ENCODE measurements around the gene ATG2A. TPM values are rescaled to one million over a fixed set of nuclear protein-coding genes. Genes with fewer than 3 reads are reported as not detected.

ATG2A gene
- total and polyA plus RNA-seq, 12 donors, result 3.6 to 43.5 (median 33.1) TPM

DNA sequence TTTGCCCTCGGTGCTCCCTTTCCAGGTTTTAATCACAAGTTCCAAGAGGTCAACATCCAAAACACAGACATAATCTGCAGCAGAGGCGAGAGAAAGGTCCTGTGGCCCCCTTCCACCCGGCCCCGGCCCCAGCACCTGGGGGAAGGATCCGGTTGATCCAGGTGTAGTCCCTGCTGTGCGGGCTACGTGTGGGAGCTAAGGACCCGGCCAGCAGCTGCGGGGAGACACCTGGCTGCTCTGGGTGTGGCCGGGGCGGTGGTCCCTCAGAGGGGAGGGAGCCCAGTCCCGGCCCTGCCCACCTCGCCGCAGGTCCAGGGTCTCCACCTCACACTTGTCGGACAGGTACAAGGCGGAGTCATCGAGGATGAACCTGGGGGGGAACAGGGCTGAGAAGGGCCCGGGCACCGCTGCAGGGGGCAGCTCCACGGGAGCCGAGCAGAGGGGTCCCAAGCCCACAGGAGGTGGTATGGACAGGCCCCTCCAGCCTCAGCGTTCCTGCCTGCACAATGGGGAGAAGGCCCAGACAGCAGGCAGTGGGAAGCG, 13.6 kb downstream of the ATG2A start:
- Histone ChIP-seq H3K4me1 (replicated peaks in 1 of 2) (no peaks in the 10 kb centered on the region), H3K4me3 (no peak overlapping the region), H3K36me3 (replicated peaks in 1 of 2) (peaks cover 0 to 85% of the 10 kb centered on the region in 2 donors), H3K9me3 (replicated peaks in 1 of 3) (no peaks in the 10 kb centered on the region), H3K27me3 (no peaks in the 10 kb centered on the region), H3K27ac (no peak overlapping the region)
- intact Hi-C loops (cut with DNase I), result no loop called here
- no peak for TF ChIP-seq POLR2A (IDR thresholded peaks at IDR 0.05)
- TF ChIP-seq, protein P1, sequence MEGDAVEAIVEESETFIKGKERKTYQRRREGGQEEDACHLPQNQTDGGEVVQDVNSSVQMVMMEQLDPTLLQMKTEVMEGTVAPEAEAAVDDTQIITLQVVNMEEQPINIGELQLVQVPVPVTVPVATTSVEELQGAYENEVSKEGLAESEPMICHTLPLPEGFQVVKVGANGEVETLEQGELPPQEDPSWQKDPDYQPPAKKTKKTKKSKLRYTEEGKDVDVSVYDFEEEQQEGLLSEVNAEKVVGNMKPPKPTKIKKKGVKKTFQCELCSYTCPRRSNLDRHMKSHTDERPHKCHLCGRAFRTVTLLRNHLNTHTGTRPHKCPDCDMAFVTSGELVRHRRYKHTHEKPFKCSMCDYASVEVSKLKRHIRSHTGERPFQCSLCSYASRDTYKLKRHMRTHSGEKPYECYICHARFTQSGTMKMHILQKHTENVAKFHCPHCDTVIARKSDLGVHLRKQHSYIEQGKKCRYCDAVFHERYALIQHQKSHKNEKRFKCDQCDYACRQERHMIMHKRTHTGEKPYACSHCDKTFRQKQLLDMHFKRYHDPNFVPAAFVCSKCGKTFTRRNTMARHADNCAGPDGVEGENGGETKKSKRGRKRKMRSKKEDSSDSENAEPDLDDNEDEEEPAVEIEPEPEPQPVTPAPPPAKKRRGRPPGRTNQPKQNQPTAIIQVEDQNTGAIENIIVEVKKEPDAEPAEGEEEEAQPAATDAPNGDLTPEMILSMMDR (IDR thresholded peaks at IDR 0.05), result no peak
- DNase-seq, result no peak
- WGBS, 4 donors, result 93 to 96% (median 95%) methylated on average over 9 to 23 of the region's 23 CpGs

DNA sequence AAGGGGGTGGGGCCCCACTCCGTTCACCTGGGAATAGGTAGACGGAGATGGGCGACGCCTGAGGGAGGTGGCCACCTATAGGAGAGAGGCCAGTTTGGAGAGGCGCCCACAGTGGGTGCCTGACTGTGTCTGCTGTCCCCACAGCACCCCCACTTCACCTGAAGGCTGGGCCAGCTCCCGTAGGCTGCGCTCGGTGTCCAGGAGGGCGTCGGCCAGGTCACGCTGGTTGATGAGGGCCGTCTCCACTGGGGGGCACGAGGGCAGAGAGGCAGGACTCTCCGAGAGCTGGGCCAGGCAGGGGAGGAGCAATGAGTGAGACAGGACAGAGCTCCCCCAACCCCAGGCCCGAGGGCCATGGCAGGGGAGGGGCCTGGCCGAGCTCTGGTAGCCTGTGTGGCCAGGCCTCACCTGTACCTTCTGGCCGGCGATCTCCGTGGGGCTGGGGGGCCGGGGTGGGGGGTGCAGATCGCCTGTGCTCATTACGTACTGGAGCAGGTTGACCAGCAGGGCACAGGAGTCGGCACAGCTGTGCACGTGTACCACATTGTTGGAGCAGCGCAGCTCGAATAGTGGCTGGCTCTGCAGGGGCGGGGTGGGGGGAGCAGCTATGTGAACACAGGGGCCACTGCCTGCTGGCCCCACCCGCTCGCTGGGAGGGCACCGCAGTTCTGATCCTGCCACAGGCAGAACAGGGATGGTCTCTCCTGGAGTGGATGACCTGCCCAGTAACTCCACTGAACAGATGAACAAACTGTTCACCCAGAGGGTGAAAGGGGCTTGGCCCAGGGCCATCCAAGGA, 14.7 kb downstream of the ATG2A start:
- Histone ChIP-seq H3K27ac (no peak overlapping the region), H3K4me1 (replicated peaks in 1 of 2) (no peaks in the 10 kb centered on the region), H3K36me3 (replicated peaks in 1 of 2) (peaks cover 0 to 85% of the 10 kb centered on the region in 2 donors), H3K4me3 (no peak overlapping the region), H3K9me3 (replicated peaks in 1 of 3) (no peaks in the 10 kb centered on the region), H3K27me3 (no peaks in the 10 kb centered on the region)
- TF ChIP-seq POLR2A (IDR thresholded peaks at IDR 0.05), result no peak
- TF ChIP-seq, protein P1 (IDR thresholded peaks at IDR 0.05), result no peak
- no peak for DNase-seq
- WGBS, 4 donors, result 91 to 92% (median 91%) methylated on average over 23 to 30 of the region's 30 CpGs
- intact Hi-C loops (cut with DNase I), result no loop called here

DNA sequence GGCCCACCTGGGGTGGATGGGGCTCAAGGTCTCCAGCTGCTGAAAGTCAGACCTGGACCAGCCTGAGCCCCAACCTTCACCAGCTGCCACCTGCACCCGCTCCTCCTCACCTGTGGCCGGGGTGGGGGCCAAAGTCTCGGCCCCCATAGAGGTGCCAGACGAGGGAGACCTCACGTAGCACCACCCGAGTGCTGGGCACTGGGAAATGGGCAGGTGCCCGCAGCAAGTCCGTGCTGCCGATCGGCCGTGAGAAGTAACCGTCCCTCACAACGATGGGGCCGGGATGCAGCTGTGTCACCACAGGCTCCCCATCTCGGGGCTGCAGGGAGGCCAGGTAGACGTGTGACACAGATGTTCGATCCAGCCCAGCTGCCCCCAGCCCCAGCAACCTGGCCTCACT, 16.2 kb downstream of the ATG2A start:
- H3K4me1 ChIP-seq (replicated peaks in 1 of 2), result no peaks in the 10 kb centered on the region
- no peaks in the 10 kb centered on the region for H3K27me3 ChIP-seq
- no peaks in the 10 kb centered on the region for H3K9me3 ChIP-seq (replicated peaks in 1 of 3)
- TF ChIP-seq POLR2A (IDR thresholded peaks at IDR 0.05), result no peak
- TF ChIP-seq, protein P1 (IDR thresholded peaks at IDR 0.05), result no peak
- peaks cover 0 to 83% of the 10 kb centered on the region in 2 donors for H3K36me3 ChIP-seq (replicated peaks in 1 of 2)
- 93 to 98% (median 95%) methylated on average over 5 to 17 of the region's 17 CpGs for WGBS, 4 donors
- H3K4me3 ChIP-seq, result no peak overlapping the region
- intact Hi-C loops (cut with DNase I), result no loop called here
- DNase-seq, result no peak
- H3K27ac ChIP-seq, result no peak overlapping the region

DNA sequence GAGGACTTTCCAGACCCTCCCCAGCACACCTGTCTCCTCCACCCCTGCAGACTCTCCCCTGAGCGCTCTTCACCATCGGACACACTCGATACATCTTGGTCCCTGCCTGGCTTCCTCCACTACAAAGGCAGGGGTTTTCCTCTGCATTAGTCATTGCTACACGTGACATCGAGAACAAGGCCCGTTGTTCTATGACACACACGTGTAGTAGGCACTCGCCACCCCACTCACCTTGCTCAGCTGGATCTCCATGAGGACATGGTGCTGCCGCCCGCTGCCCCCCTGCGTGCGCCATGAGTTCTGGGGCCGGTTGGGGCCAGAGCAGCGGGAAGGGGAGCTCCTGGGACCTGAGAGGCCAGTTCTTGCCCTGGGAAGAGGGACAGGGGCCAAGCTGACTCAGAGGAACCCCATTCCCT, 16.7 kb downstream of the ATG2A start:
- TF ChIP-seq, protein P1 (IDR thresholded peaks at IDR 0.05), result no peak
- TF ChIP-seq POLR2A (IDR thresholded peaks at IDR 0.05), result no peak
- Histone ChIP-seq H3K27ac (no peak overlapping the region), H3K9me3 (replicated peaks in 1 of 3) (no peaks in the 10 kb centered on the region), H3K4me3 (no peak overlapping the region), H3K36me3 (replicated peaks in 1 of 2) (peaks cover 0 to 78% of the 10 kb centered on the region in 2 donors), H3K4me1 (replicated peaks in 1 of 2) (no peaks in the 10 kb centered on the region), H3K27me3 (no peaks in the 10 kb centered on the region)
- intact Hi-C loops (cut with DNase I), result no loop called here
- peak in 2 of 7 donors; percentile 45 to 54 for DNase-seq
- WGBS, 4 donors, result 79 to 84% (median 82%) methylated on average over 14 of the region's 14 CpGs

Measured in adrenal gland (tissue), 12 donors.